OCI-LY7 (cell line): ENCODE data around the gene CLIP3. TPM values are rescaled to one million over a fixed set of nuclear protein-coding genes. Genes with fewer than 3 reads are reported as not detected.

Experiments used
- BruUV-seq: library from RNA; stranded (reverse); fragments of 400-500 nt; replicated peaks from 2 replicates; lab custom pipeline; 2021; lab: Mats Ljungman, UMichigan
- CTCF ChIA-PET: fragments of 300-600 bp; sonication (Branson Sonifier 250); formaldehyde crosslinking; loops from one replicate; lab custom pipeline; 2022; ENCODE audit warnings: antibody characterized with exemption; ENCODE audit not compliant: unreplicated experiment; lab: Charles Lee
- POLR2A ChIA-PET: fragments of 300-600 bp; sonication (Branson Sonifier 250); formaldehyde crosslinking; loops from one replicate; lab custom pipeline; 2022; ENCODE audit warnings: antibody characterized with exemption; lab: Charles Lee
- DNase-seq: peaks from one replicate; pipeline ENCODE4 v3.0.0-alpha.2; 2015; ENCODE audit warnings: low spot score
- H2AFZ ChIP-seq: fragments of 200-600 bp; sonication (generic), shearing (Covaris generic); 2 replicates; pipeline ENCODE4 v1.6.1; 2014; ENCODE audit warnings: mild to moderate bottlenecking, antibody characterized with exemption, low read length, moderate library complexity
- H3K27ac ChIP-seq: fragments of 200-600 bp; sonication (generic); 2 replicates; pipeline ENCODE4 v1.5.1; 2014; ENCODE audit warnings: mixed run types, low read depth, mild to moderate bottlenecking, moderate library complexity, low read length, inconsistent platforms; ENCODE audit not compliant: poor library complexity, severe bottlenecking
- H3K36me3 ChIP-seq: fragments of 200-600 bp; sonication (generic); 2 replicates; pipeline ENCODE4 v1.6.1; 2014; ENCODE audit warnings: mild to moderate bottlenecking, antibody characterized with exemption, low read length, moderate library complexity, mixed read lengths; ENCODE audit not compliant: insufficient read depth
- H3K4me1 ChIP-seq: fragments of 200-600 bp; sonication (generic); 2 replicates; pipeline ENCODE4 v1.5.1; 2014; ENCODE audit warnings: mild to moderate bottlenecking, low read length; ENCODE audit not compliant: insufficient read depth, poor library complexity, severe bottlenecking
- H3K4me2 ChIP-seq: fragments of 200-600 bp; sonication (generic); 2 replicates; pipeline ENCODE4 v1.6.1; 2014; ENCODE audit warnings: mild to moderate bottlenecking, low read length
- H3K4me3 ChIP-seq: fragments of 200-600 bp; sonication (generic); 2 replicates; pipeline ENCODE4 v1.5.1; 2014; ENCODE audit warnings: mild to moderate bottlenecking, low read depth, low read length; ENCODE audit not compliant: poor library complexity, severe bottlenecking
- H3K79me2 ChIP-seq: fragments of 200-600 bp; sonication (generic); 2 replicates; pipeline ENCODE4 v1.6.1; 2016; ENCODE audit warnings: low read depth, mild to moderate bottlenecking, low read length, moderate library complexity, mixed read lengths; ENCODE audit not compliant: insufficient read depth
- H3K9me2 ChIP-seq: fragments of 200-600 bp; sonication (generic); 2 replicates; pipeline ENCODE4 v1.6.1; 2016; ENCODE audit warnings: mild to moderate bottlenecking, low read length, mixed read lengths; ENCODE audit not compliant: insufficient read depth
- H3K9me3 ChIP-seq: fragments of 200-600 bp; sonication (generic); 2 replicates; pipeline ENCODE4 v1.6.1; 2014; ENCODE audit warnings: mild to moderate bottlenecking, mixed run types, low read length, mixed read lengths
- H4K20me1 ChIP-seq: fragments of 200-600 bp; sonication (generic); 2 replicates; pipeline ENCODE4 v1.6.1; 2014; ENCODE audit warnings: mild to moderate bottlenecking, antibody characterized with exemption, low read length, moderate library complexity, mixed read lengths; ENCODE audit not compliant: insufficient read depth
- EZH2phosphoT487 ChIP-seq: fragments of 200-600 bp; sonication (generic); IDR thresholded peaks from 2 replicates; pipeline ENCODE4 v1.6.1; 2018; ENCODE audit warnings: low read depth, borderline replicate concordance, mild to moderate bottlenecking, mixed run types, antibody characterized with exemption, low read length, moderate library complexity, mixed read lengths
- intact Hi-C: fragments of 100-400 bp; cut with micrococcal nuclease; formaldehyde crosslinking; loops from one replicate; pipeline ENCODE4 v1.10.0; 2022; ENCODE audit not compliant: unreplicated experiment
- total RNA-seq, 2 experiments: library from RNA; depleted of rRNA in 1 of 2; stranded (reverse); fragments of >200 nt in 1 of 2; shearing (Covaris generic) in 1 of 2; gene quantifications; 2 replicates each; pipeline ENCODE4 v1.2.3, GENCODE V29; 2014 to 2022
- TF ChIP-seq, protein P1 (sequence below): fragments of 200-600 bp; sonication (generic); conservative IDR thresholded peaks from 2 replicates; pipeline ENCODE4 v1.5.1; 2014; ENCODE audit warnings: mild to moderate bottlenecking, antibody characterized with exemption, low read length, moderate library complexity, mixed read lengths

The CLIP3 gene
- total RNA-seq, 2 experiments from 2014 or later: 0.66 to 2.4 TPM

- Histone ChIP-seq H3K9me3 (no peaks in the 10 kb centered on the region), H3K27ac (no peak overlapping the region), H3K36me3 (peaks cover 88% of the 10 kb centered on the region), H3K4me1 (no peaks in the 10 kb centered on the region), H3K9me2 (no peaks in the 10 kb centered on the region), H3K4me3 (no peak overlapping the region), H4K20me1 (no peaks in the 10 kb centered on the region), H3K79me2 (no peaks in the 10 kb centered on the region), H3K4me2 (no peak overlapping the region), H2AFZ (no peak overlapping the region)
- no peak for DNase-seq
- TF ChIP-seq, protein P1, sequence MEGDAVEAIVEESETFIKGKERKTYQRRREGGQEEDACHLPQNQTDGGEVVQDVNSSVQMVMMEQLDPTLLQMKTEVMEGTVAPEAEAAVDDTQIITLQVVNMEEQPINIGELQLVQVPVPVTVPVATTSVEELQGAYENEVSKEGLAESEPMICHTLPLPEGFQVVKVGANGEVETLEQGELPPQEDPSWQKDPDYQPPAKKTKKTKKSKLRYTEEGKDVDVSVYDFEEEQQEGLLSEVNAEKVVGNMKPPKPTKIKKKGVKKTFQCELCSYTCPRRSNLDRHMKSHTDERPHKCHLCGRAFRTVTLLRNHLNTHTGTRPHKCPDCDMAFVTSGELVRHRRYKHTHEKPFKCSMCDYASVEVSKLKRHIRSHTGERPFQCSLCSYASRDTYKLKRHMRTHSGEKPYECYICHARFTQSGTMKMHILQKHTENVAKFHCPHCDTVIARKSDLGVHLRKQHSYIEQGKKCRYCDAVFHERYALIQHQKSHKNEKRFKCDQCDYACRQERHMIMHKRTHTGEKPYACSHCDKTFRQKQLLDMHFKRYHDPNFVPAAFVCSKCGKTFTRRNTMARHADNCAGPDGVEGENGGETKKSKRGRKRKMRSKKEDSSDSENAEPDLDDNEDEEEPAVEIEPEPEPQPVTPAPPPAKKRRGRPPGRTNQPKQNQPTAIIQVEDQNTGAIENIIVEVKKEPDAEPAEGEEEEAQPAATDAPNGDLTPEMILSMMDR: no peak
- no peak for TF ChIP-seq EZH2phosphoT487
- intact Hi-C loops: no loop called here
- CTCF ChIA-PET: no interaction called here
- POLR2A ChIA-PET: no interaction called here
- BruUV-seq: no TSS peak
These were observed 35.0 kb upstream of the CLIP3 start for GRCh38 chr19:36067681-36068080.

- H3K79me2 ChIP-seq: no peaks in the 10 kb centered on the region
- intact Hi-C loops: no loop called here
- no peaks in the 10 kb centered on the region for H3K4me1 ChIP-seq
- no peaks in the 10 kb centered on the region for H3K9me3 ChIP-seq
- POLR2A ChIA-PET: no interaction called here
- H2AFZ ChIP-seq: no peak overlapping the region
- peaks cover 88% of the 10 kb centered on the region for H3K36me3 ChIP-seq
- H3K9me2 ChIP-seq: no peaks in the 10 kb centered on the region
- CTCF ChIA-PET: no interaction called here
- H3K4me3 ChIP-seq: no peak overlapping the region
- TF ChIP-seq, protein P1: no peak
- TF ChIP-seq EZH2phosphoT487: no peak
- DNase-seq: no peak
- no peak overlapping the region for H3K27ac ChIP-seq
- no TSS peak for BruUV-seq
- H4K20me1 ChIP-seq: no peaks in the 10 kb centered on the region; the same call in 1 of the 2 replicates
- no peak overlapping the region for H3K4me2 ChIP-seq
These were observed 32.2 kb upstream of the CLIP3 start for GRCh38 chr19:36064826-36065225.

GRCh38 chr19:36061367-36061766 is 28.7 kb upstream of the CLIP3 start:
- no peak overlapping the region for H2AFZ ChIP-seq
- TF ChIP-seq, protein P1: no peak
- TF ChIP-seq EZH2phosphoT487: no peak
- no TSS peak for BruUV-seq
- H3K4me2 ChIP-seq: no peak overlapping the region
- H3K4me3 ChIP-seq: no peak overlapping the region
- no peaks in the 10 kb centered on the region for H3K9me3 ChIP-seq
- H4K20me1 ChIP-seq: peaks cover 5% of the 10 kb centered on the region; the same call in 1 of the 2 replicates
- no peaks in the 10 kb centered on the region for H3K9me2 ChIP-seq
- peaks cover 93% of the 10 kb centered on the region for H3K36me3 ChIP-seq
- ChIA-PET CTCF (no interaction called here), POLR2A (interaction anchor here (0.7 kb wide), 1 partner anchor 1867 kb away, joined by 3 read pairs; no protein-coding TSS in a partner anchor)
- DNase-seq: no peak
- intact Hi-C loops: no loop called here
- peaks cover 20% of the 10 kb centered on the region for H3K4me1 ChIP-seq
- H3K79me2 ChIP-seq: peaks cover 27% of the 10 kb centered on the region
- H3K27ac ChIP-seq: no peak overlapping the region
